ENCODE data around the gene VWF. TPM values are rescaled to one million over a fixed set of nuclear protein-coding genes. Genes with fewer than 3 reads are reported as not detected.
A peak's percentile ranks its signal among the peaks of the same experiment; 100 is the strongest.

VWF gene
- total and polyA plus RNA-seq, 11 donors = 125 to 503 (median 238) TPM

DNA sequence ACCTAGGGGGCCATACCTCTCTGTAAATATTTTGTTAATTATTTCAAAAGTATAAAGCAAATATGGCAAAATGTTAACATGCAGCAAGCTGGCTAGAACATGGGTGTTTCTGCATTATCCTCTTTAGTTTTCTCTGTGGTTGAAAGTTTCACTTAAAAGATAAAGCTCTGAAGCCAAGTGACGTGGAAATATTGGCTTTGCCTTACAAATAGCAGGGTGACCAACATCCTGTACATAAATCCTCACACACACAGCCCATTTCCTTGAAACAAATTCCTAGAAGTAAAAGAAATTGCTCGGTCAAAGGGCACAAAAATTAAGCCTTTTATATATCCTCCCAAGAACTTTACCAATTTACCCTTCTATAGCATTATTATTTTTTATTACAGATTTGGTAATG is 10.6 kb upstream of the VWF start:
- H3K27ac ChIP-seq = no peak overlapping the region
- ATAC-seq = peak in 1 of 4 donors; percentile 40
- peaks cover 0 to 16% (median 5%) of the 10 kb centered on the region in 12 donors for H3K4me1 ChIP-seq
- 42 to 58% (median 54%) methylated on average over 2 of the region's 2 CpGs for WGBS, 4 donors
- DNase-seq = no peak
- no peaks in the 10 kb centered on the region for H3K27me3 ChIP-seq
- H3K36me3 ChIP-seq = no peaks in the 10 kb centered on the region
- peaks cover 0 to 5% (median 0%) of the 10 kb centered on the region in 12 donors for H3K9me3 ChIP-seq
- no peak overlapping the region for H3K4me3 ChIP-seq
- TF ChIP-seq CTCF (IDR thresholded peaks at IDR 0.05) (no peak), POLR2A (IDR thresholded peaks at IDR 0.05) (no peak)
- intact Hi-C loops (cut with DNase I) = no loop called here

GRCh38 chr12:6133642-6134041 is 9.2 kb upstream of the VWF start:
- Histone ChIP-seq H3K27me3 (no peaks in the 10 kb centered on the region), H3K9me3 (peaks cover 0 to 5% (median 0%) of the 10 kb centered on the region in 12 donors), H3K36me3 (no peaks in the 10 kb centered on the region), H3K4me3 (no peak overlapping the region), H3K4me1 (peaks cover 0 to 8% (median 0%) of the 10 kb centered on the region in 12 donors), H3K27ac (no peak overlapping the region)
- intact Hi-C loops (cut with DNase I) = no loop called here
- 94 to 96% (median 95%) methylated on average over 18 of the region's 18 CpGs for WGBS, 4 donors
- TF ChIP-seq POLR2A (IDR thresholded peaks at IDR 0.05) (no peak), CTCF (IDR thresholded peaks at IDR 0.05) (no peak)
- DNase-seq (no peak), ATAC-seq (no peak)

GRCh38 chr12:6132496-6132895 is 8.0 kb upstream of the VWF start:
- Histone ChIP-seq H3K9me3 (peaks cover 0 to 5% (median 0%) of the 10 kb centered on the region in 12 donors), H3K4me1 (peaks cover 0 to 2% (median 0%) of the 10 kb centered on the region in 12 donors), H3K4me3 (no peak overlapping the region), H3K27me3 (no peaks in the 10 kb centered on the region), H3K27ac (no peak overlapping the region), H3K36me3 (no peaks in the 10 kb centered on the region)
- TF ChIP-seq CTCF (IDR thresholded peaks at IDR 0.05) (no peak), POLR2A (IDR thresholded peaks at IDR 0.05) (no peak)
- peak in 1 of 5 donors; percentile 17 for DNase-seq
- intact Hi-C loops (cut with DNase I) = no loop called here
- ATAC-seq = no peak
- 42 to 97% (median 79%) methylated on average over 11 to 34 of the region's 34 CpGs for WGBS, 4 donors

GRCh38 chr12:6125310-6125608 is 789 bp upstream of the VWF start:
- 51 to 63% (median 54%) methylated on average over 3 of the region's 3 CpGs for WGBS, 4 donors
- TF ChIP-seq POLR2A (IDR thresholded peaks at IDR 0.05) (no peak), CTCF (IDR thresholded peaks at IDR 0.05) (no peak)
- peak overlapping the region; percentile 70 to 92 (median 82) for H3K27ac ChIP-seq
- intact Hi-C loops (cut with DNase I) = loop anchor here in 3 of 10 donors (1.0 to 2.0 kb wide), 3 partner anchors 30 to 46 kb away; no protein-coding TSS in a partner anchor
- H3K27me3 ChIP-seq = no peaks in the 10 kb centered on the region
- peak; percentile 30 to 65 (median 58) for ATAC-seq
- H3K4me3 ChIP-seq = no peak overlapping the region
- H3K4me1 ChIP-seq = peaks cover 0 to 16% (median 3%) of the 10 kb centered on the region in 12 donors
- no peaks in the 10 kb centered on the region for H3K9me3 ChIP-seq
- DNase-seq = peak in 4 of 5 donors; percentile 54 to 69 (median 58)
- H3K36me3 ChIP-seq = peaks cover 0 to 17% (median 0%) of the 10 kb centered on the region in 9 donors

All from heart left ventricle (tissue), 16 donors.